Psoas muscle (tissue), 8 donors: Measurements from ENCODE around the gene ANTKMT. TPM values are rescaled to one million over a fixed set of nuclear protein-coding genes. Genes with fewer than 3 reads are reported as not detected.
A peak's percentile ranks its signal among the peaks of the same experiment; 100 is the strongest.

Source experiments
- ATAC-seq, 4 donors: fragments of 200-7000 bp; cut with Tn5 transposase; one replicate each; pipeline ENCODE4 v1.9.1; 2020; ENCODE audit warnings: moderate library complexity in 3 of 4, mild to moderate bottlenecking in 2 of 4
- DNase-seq, 2 donors: peaks; one replicate each; pipeline ENCODE4 v3.0.0-alpha.2; 2020
- H3K27ac ChIP-seq: fragments of 200-600 bp; one replicate; pipeline ENCODE4 v1.8.0; 2022
- H3K27me3 ChIP-seq, 3 donors: fragments of 200-600 bp in 1 of 3; one replicate each; pipeline versions ENCODE4 v1.6.1 to v1.8.0; 2013 to 2022; ENCODE audit warnings: low read length in 2 of 3, mild to moderate bottlenecking in 2 of 3, moderate library complexity in 1 of 3; ENCODE audit not compliant: insufficient read depth in 3 of 3
- H3K36me3 ChIP-seq, 2 donors: fragments of 200-600 bp in 1 of 2; one replicate each; pipeline versions ENCODE4 v1.6.1 to v1.8.0; 2013 to 2022; ENCODE audit warnings: low read depth in 1 of 2, mild to moderate bottlenecking in 1 of 2, moderate library complexity in 1 of 2; ENCODE audit not compliant: insufficient read depth in 1 of 2
- H3K4me1 ChIP-seq: fragments of 200-600 bp; one replicate; pipeline ENCODE4 v1.8.0; 2022
- H3K4me3 ChIP-seq: fragments of 200-600 bp; one replicate; pipeline ENCODE4 v1.8.0; 2022; ENCODE audit warnings: mild to moderate bottlenecking
- H3K9me3 ChIP-seq: fragments of 200-600 bp; one replicate; pipeline ENCODE4 v1.8.0; 2022
- CTCF ChIP-seq: fragments of 200-600 bp; IDR thresholded peaks from one replicate; pipeline ENCODE4 v1.8.0; 2022; ENCODE audit warnings: antibody characterized with exemption
- WGBS, 3 donors: extraction: QIAGEN DNeasy Blood & Tissue Kit; methylation state at CpG; one replicate each; pipeline versions ENCODE4 v1.1.6 to v1.1.7; 2013; 5-methylcytosine and 5-hydroxymethylcytosine counted together
- intact Hi-C, 2 donors: fragments of 100-400 bp; cut with DNase I; formaldehyde crosslinking; loops; one replicate each; pipeline versions ENCODE4 v1.11.0 to v1.14.2; 2022
- polyA plus RNA-seq, 3 donors: library from polyadenylated mRNA; stranded (reverse); fragments of 200-250 nt; gene quantifications; one replicate each; pipeline ENCODE4 v1.2.3, GENCODE V29; 2013
- total RNA-seq, 4 donors: library from RNA; stranded (reverse); fragmentation: NEBNext Ultra II Directional in 2 of 4; extraction: Animal tissue kit (Norgen Biotek cat#: 25700) in 2 of 4; gene quantifications; one replicate each; pipeline versions ENCODE4 v1.2.1 to v1.2.4, GENCODE V29; 2021 to 2023
- donor health status: healthy with polysubstance abuse.
- donor health status: DM: no; HTN: no; CAD: no; lungs with moderate emphysema.
- donor health status: Bipolar disorder and iron deficiency.
- donor health status: healthy.
- donor health status: DM: yes; HTN: yes; CAD: no.
- donor health status: DM: no; HTN: no; CAD: no.
- donor health status: DM: no; HTN: no; CAD: no.
- donor health status: DM: yes; HTN: yes; CAD: no.

The ANTKMT gene
- total and polyA plus RNA-seq, 7 donors: 16.1 to 56.0 (median 33.5) TPM

- no peaks in the 10 kb centered on the region for H3K9me3 ChIP-seq
- no peak overlapping the region for H3K27ac ChIP-seq
- WGBS, 3 donors: 52 to 67% (median 60%) methylated on average over 3 of the region's 3 CpGs
- intact Hi-C loops: no loop called here
- H3K36me3 ChIP-seq: no peaks in the 10 kb centered on the region
- no peak for ATAC-seq
- no peak overlapping the region for H3K4me3 ChIP-seq
- no peak for DNase-seq
- no peak for TF ChIP-seq CTCF
- H3K27me3 ChIP-seq: peaks cover 0 to 79% (median 46%) of the 10 kb centered on the region in 3 donors
- H3K4me1 ChIP-seq: no peaks in the 10 kb centered on the region
Measured at GRCh38 chr16:708019-708418, 12.9 kb upstream of the ANTKMT start.

DNA sequence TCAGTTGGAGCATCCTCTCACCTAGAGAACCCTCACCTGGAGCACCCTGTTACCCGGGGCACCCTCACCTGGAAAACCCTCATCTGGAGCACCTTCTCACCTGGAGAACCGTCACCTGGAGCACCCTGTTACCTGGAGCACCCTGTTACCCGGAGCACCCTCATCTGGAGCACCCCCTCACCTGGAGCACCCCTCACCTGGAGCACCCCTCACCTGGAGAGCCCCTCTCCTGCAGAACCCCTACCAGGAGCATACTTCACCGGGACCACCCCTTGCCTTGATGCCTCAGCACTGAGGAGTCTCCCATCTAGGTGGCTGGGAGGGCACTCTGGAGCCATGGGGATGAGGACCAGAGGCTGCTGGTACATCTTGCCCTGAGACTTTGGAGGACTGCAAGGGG, 12.0 kb upstream of the ANTKMT start:
- Histone ChIP-seq H3K9me3 (no peaks in the 10 kb centered on the region), H3K36me3 (no peaks in the 10 kb centered on the region), H3K4me1 (no peaks in the 10 kb centered on the region), H3K27ac (no peak overlapping the region), H3K4me3 (no peak overlapping the region), H3K27me3 (peaks cover 0 to 70% (median 39%) of the 10 kb centered on the region in 3 donors)
- intact Hi-C loops: no loop called here
- ATAC-seq (no peak), DNase-seq (no peak)
- no peak for TF ChIP-seq CTCF
- WGBS, 3 donors: 60 to 73% (median 63%) methylated on average over 3 to 4 of the region's 4 CpGs

GRCh38 chr16:709566-710499, 11.1 kb upstream of the ANTKMT start:
- intact Hi-C loops: loop anchor here (2.0 to 5.0 kb wide), 4 partner anchors 75 to 347 kb away; partner anchors contain the start of genes CHTF18 (in 1 of the 2) and RPUSD1 (in 1 of the 2)
- WGBS, 3 donors: 13 to 17% (median 15%) methylated on average over 26 to 30 of the region's 30 CpGs

DNA sequence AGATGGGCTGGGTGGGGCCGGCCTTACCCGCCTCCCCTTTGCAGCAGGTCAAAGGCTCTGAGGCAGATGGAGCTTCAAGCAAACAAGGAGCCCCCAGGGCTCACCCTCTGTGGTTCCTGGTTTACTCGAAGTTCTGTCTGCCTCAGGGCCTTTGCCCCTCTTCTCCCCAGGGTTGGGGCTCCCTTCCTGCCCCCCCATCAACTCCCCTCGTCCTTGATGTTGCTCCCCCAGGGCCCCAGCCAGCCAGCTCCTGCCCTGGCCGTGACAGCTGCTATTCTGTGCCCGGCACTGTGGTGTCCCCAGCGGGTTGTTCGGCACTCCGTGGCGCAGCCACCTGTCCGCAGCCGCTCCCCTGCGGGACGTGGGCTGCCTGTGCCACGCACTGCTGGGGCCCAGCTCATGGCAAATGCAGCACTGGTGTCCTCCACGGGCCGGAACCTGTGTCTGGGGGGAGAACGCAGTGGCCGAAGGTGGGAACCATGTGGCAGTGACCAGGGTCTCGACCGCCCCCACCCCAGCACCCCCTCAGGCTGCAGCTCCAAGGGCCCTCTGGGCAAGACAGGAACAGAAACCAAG, 10.4 kb upstream of the ANTKMT start:
- ATAC-seq: no peak
- peaks cover 0 to 54% (median 33%) of the 10 kb centered on the region in 3 donors for H3K27me3 ChIP-seq
- intact Hi-C loops: loop anchor here (1.0 to 5.0 kb wide), 5 partner anchors 31 to 347 kb away; partner anchors contain the start of genes CHTF18 (in 1 of the 2) and RPUSD1 (in 1 of the 2)

More at GRCh38 chr16:709566-710499, 11.1 kb upstream of the ANTKMT start:
- TF ChIP-seq CTCF: no peak
- Histone ChIP-seq H3K4me1 (no peaks in the 10 kb centered on the region), H3K27ac (no peak overlapping the region), H3K27me3 (peaks cover 0 to 61% (median 37%) of the 10 kb centered on the region in 3 donors), H3K4me3 (no peak overlapping the region), H3K9me3 (no peaks in the 10 kb centered on the region), H3K36me3 (no peaks in the 10 kb centered on the region)
- ATAC-seq (peak in 1 of 4 donors; percentile 27), DNase-seq (no peak)

More for the DNA sequence above, 10.4 kb upstream of the ANTKMT start:
- no peak for TF ChIP-seq CTCF
- Histone ChIP-seq H3K9me3 (no peaks in the 10 kb centered on the region), H3K27ac (no peak overlapping the region), H3K4me1 (no peaks in the 10 kb centered on the region), H3K4me3 (no peak overlapping the region), H3K36me3 (no peaks in the 10 kb centered on the region)
- WGBS, 3 donors: 43 to 52% (median 44%) methylated on average over 21 of the region's 21 CpGs
- no peak for DNase-seq
